Measurements from ENCODE around the gene PLEKHN1. TPM values are rescaled to one million over a fixed set of nuclear protein-coding genes. Genes with fewer than 3 reads are reported as not detected.

PLEKHN1 gene
- total and polyA plus RNA-seq, 2 donors (not counting 3 experiments of a cell fraction or from before 2014, with no cell fraction given) = 0.29 to 0.88 TPM

- dilution Hi-C loops (cut with MboI; ENCODE audit: extremely low pct_ligation_motif_present, low sequenced_read_pairs) (no loop called here), intact Hi-C loops (cut with micrococcal nuclease) (loop anchor here (5.0 kb wide), 1 partner anchor 33 kb away; the partner anchor contains the start of gene SAMD11)
- no peak overlapping the region for H3K4me3 ChIP-seq (replicated peaks in 1 of 3; ENCODE audit: insufficient read depth in 1 of 3, low read depth in 1 of 3, low read length in 3 of 3)
- ChIA-PET CTCF (no interaction called here), POLR2A (no interaction called here)
- H3K9ac ChIP-seq (replicated peaks; ENCODE audit: extremely low read depth, insufficient read depth, low read length) = no peak overlapping the region
- no peaks in the 10 kb centered on the region for H3K9me1 ChIP-seq (replicated peaks; ENCODE audit: control insufficient read depth, extremely low read depth, insufficient read depth, low read length)
- no peak overlapping the region for H2AFZ ChIP-seq (ENCODE audit: low read depth, low read length)
- peaks cover 5% of the 10 kb centered on the region for H3K4me1 ChIP-seq (ENCODE audit: control insufficient read depth, extremely low read depth, insufficient read depth, low read length)
- no peak overlapping the region for H3K4me2 ChIP-seq (ENCODE audit: insufficient read depth, low read length)
- no TSS peak for BruUV-seq (replicated peaks)
- DNase-seq (ENCODE audit: low read depth, low spot score) = no peak
- H4K20me1 ChIP-seq (replicated peaks; ENCODE audit: control insufficient read depth, extremely low read depth, insufficient read depth, low read length) = no peaks in the 10 kb centered on the region
- TF ChIP-seq JUN (IDR thresholded peaks at IDR 0.05; ENCODE audit: borderline replicate concordance, insufficient read depth, insufficient read length, low read depth) = no peak
- no peak for TF ChIP-seq MAX (IDR thresholded peaks at IDR 0.05; ENCODE audit: insufficient read depth, insufficient read length)
- no peak for TF ChIP-seq FOS (IDR thresholded peaks at IDR 0.05; ENCODE audit: borderline replicate concordance, insufficient read depth, low read length)
- no peak for TF ChIP-seq EZH2 (IDR thresholded peaks at IDR 0.05; ENCODE audit: borderline replicate concordance, low read depth, low read length, severe bottlenecking)
- no peak for TF ChIP-seq MYC (IDR thresholded peaks at IDR 0.05; ENCODE audit: low read depth, low read length)
- TF ChIP-seq GATA2 (IDR thresholded peaks at IDR 0.05; ENCODE audit: insufficient read depth, insufficient read length, low read depth, low read length) = no peak
- no peak for TF ChIP-seq CTCF (IDR thresholded peaks at IDR 0.05; ENCODE audit: extremely low read depth in 1 of 2, insufficient read depth in 1 of 2, low read depth in 1 of 2, low read length in 2 of 2)
- no peak for TF ChIP-seq POLR2AphosphoS5 (IDR thresholded peaks at IDR 0.05; ENCODE audit: insufficient read depth, low read depth, low read length)
- no peak for TF ChIP-seq POLR2A (IDR thresholded peaks at IDR 0.05; ENCODE audit: low read depth, low read length)
- H3K9me3 ChIP-seq (replicated peaks; ENCODE audit: control insufficient read depth, insufficient read depth, low read length) = no peaks in the 10 kb centered on the region
- H3K27ac ChIP-seq (ENCODE audit: insufficient read depth, low read depth, low read length) = no peak overlapping the region
- no peaks in the 10 kb centered on the region for H3K27me3 ChIP-seq (ENCODE audit: control insufficient read depth in 2 of 2, insufficient read depth in 2 of 2, low read length in 2 of 2)
- H3K36me3 ChIP-seq (ENCODE audit: control insufficient read depth in 2 of 2, extremely low read depth in 1 of 2, insufficient read depth in 2 of 2, low read length in 2 of 2) = peaks cover 0 to 54% of the 10 kb centered on the region in 2 experiments
- FAIRE-seq = no peak
- peaks cover 18% of the 10 kb centered on the region for H3K79me2 ChIP-seq (ENCODE audit: control insufficient read depth, insufficient read depth, low read length)
These were observed 11.4 kb upstream of the PLEKHN1 start for GRCh38 chr1:954927-955326.

All from endothelial cell of umbilical vein (primary cell).